ENCODE data around the gene COPB1.

GRCh38 chr11:14445542-14446530 is 53.8 kb downstream of the COPB1 start:
- TF ChIP-seq CTCF (IDR thresholded peaks at IDR 0.05; ENCODE audit: borderline replicate concordance, extremely low read depth, low read length, poor library complexity, severe bottlenecking), result no peak
- no peak for TF ChIP-seq EZH2 (IDR thresholded peaks at IDR 0.05; ENCODE audit: borderline replicate concordance, low read depth, low read length, severe bottlenecking)

Measured in DND-41 (cell line).